ENCODE measurements around the gene APOBEC4.

Gene APOBEC4

DNA sequence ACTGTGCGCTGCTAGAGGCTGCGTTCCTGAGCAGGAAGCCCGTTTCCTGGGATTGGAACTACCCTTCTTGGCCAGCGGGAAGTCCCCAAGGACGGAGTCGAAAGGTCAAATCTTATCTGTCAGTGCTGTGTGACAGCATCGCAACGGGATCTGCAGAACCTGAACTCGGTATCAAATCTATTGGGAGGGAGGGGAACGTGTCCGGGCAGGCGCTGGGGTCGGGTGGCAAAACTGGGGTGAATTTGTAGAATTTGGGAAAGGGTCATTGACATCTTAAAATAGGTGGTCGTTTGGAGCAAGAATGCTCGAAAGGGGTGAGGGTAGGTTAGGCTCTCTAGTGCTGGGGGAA is 16.8 kb downstream of the APOBEC4 start:
- POLR2A ChIA-PET = no interaction called here

GRCh38 chr1:183635606-183636333 is 17.3 kb downstream of the APOBEC4 start, which contains the start of gene ARPC5:
Gene ARPC5 (minus strand): TSS chr1:183635783. CDS start chr1:183635659, 124 bp downstream.
- CTCF ChIA-PET = no interaction called here
- POLR2A ChIA-PET = no interaction called here

More for the DNA sequence above, 16.8 kb downstream of the APOBEC4 start:
- TF ChIP-seq SUZ12 (IDR thresholded peaks at IDR 0.05) = no peak
- TF ChIP-seq TARDBP (IDR thresholded peaks at IDR 0.05) = no peak
- TF ChIP-seq CTBP1 (IDR thresholded peaks at IDR 0.05; ENCODE audit: borderline replicate concordance) = no peak
- no peak for TF ChIP-seq FOXK2 (IDR thresholded peaks at IDR 0.05)
- TF ChIP-seq ELF4 (IDR thresholded peaks at IDR 0.05) = no peak
- TF ChIP-seq BHLHE40 (IDR thresholded peaks at IDR 0.05; ENCODE audit: borderline replicate concordance) = no peak
- no peak for TF ChIP-seq ZNF384 (IDR thresholded peaks at IDR 0.05)
- no peak for TF ChIP-seq SP1 (IDR thresholded peaks at IDR 0.05)
- no peak for TF ChIP-seq L3MBTL2 (conservative IDR thresholded peaks at IDR 0.05)
- TF ChIP-seq ARNT (IDR thresholded peaks at IDR 0.05) = no peak
- TF ChIP-seq HDGF (IDR thresholded peaks at IDR 0.05; ENCODE audit: borderline replicate concordance) = no peak
- no peak for TF ChIP-seq FOXA1 (IDR thresholded peaks at IDR 0.05)
- TF ChIP-seq LEF1 (IDR thresholded peaks at IDR 0.05; ENCODE audit: borderline replicate concordance) = no peak
- TF ChIP-seq FOXM1 (IDR thresholded peaks at IDR 0.05; ENCODE audit: borderline replicate concordance) = no peak
- no peak for DNase-seq (ENCODE audit: extremely low spot score)
- CTCF ChIA-PET = no interaction called here

GRCh38 chr1:183635099-183635605 is 18.0 kb downstream of the APOBEC4 start:
- peak; percentile 48 for DNase-seq (ENCODE audit: extremely low spot score)
- ChIA-PET CTCF (no interaction called here), POLR2A (no interaction called here)
- TF ChIP-seq SP1 (IDR thresholded peaks at IDR 0.05) = no peak

More at GRCh38 chr1:183635606-183636333, 17.3 kb downstream of the APOBEC4 start, which contains the start of gene ARPC5:
- peak; percentile 98 for DNase-seq (ENCODE audit: extremely low spot score)
- no peak for TF ChIP-seq ARNT (IDR thresholded peaks at IDR 0.05)
- TF ChIP-seq ELF4 (IDR thresholded peaks at IDR 0.05) = peak; percentile 45; the same call in 1 of the 2 replicates
- peak; percentile 83 for TF ChIP-seq CTBP1 (IDR thresholded peaks at IDR 0.05; ENCODE audit: borderline replicate concordance)
- TF ChIP-seq L3MBTL2 (conservative IDR thresholded peaks at IDR 0.05) = peak; percentile 59
- no peak for TF ChIP-seq LEF1 (IDR thresholded peaks at IDR 0.05; ENCODE audit: borderline replicate concordance)
- no peak for TF ChIP-seq FOXM1 (IDR thresholded peaks at IDR 0.05; ENCODE audit: borderline replicate concordance)
- TF ChIP-seq TARDBP (IDR thresholded peaks at IDR 0.05) = peak; percentile 99

GRCh38 chr1:183634429-183635065 is 18.6 kb downstream of the APOBEC4 start:
- DNase-seq (ENCODE audit: extremely low spot score) = no peak
- CTCF ChIA-PET = interaction anchor here (0.7 to 1.0 kb wide), 3 partner anchors 183 to 457 kb away, joined by 3 to 8 read pairs (median 3); no protein-coding TSS in a partner anchor
- POLR2A ChIA-PET = no interaction called here
- no peak for TF ChIP-seq FOXK2 (IDR thresholded peaks at IDR 0.05)
- no peak for TF ChIP-seq ZNF384 (IDR thresholded peaks at IDR 0.05)
- no peak for TF ChIP-seq NFRKB (IDR thresholded peaks at IDR 0.05)
- TF ChIP-seq BHLHE40 (IDR thresholded peaks at IDR 0.05; ENCODE audit: borderline replicate concordance) = no peak
- no peak for TF ChIP-seq HDGF (IDR thresholded peaks at IDR 0.05; ENCODE audit: borderline replicate concordance)
- no peak for TF ChIP-seq TARDBP (IDR thresholded peaks at IDR 0.05)
- TF ChIP-seq L3MBTL2 (conservative IDR thresholded peaks at IDR 0.05) = no peak
- TF ChIP-seq CTBP1 (IDR thresholded peaks at IDR 0.05; ENCODE audit: borderline replicate concordance) = no peak
- TF ChIP-seq SP1 (IDR thresholded peaks at IDR 0.05) = no peak
- TF ChIP-seq PKNOX1 (IDR thresholded peaks at IDR 0.05) = no peak
- TF ChIP-seq FOXA1 (IDR thresholded peaks at IDR 0.05) = no peak

GRCh38 chr1:183633676-183634343 is 19.3 kb downstream of the APOBEC4 start:
- peak; percentile 54 for DNase-seq (ENCODE audit: extremely low spot score)
- POLR2A ChIA-PET = no interaction called here
- CTCF ChIA-PET = interaction anchor here (0.7 to 1.1 kb wide), 4 partner anchors 51 to 456 kb away, joined by 3 to 8 read pairs (median 3); no protein-coding TSS in a partner anchor
- TF ChIP-seq ARNT (IDR thresholded peaks at IDR 0.05) (no peak), PKNOX1 (IDR thresholded peaks at IDR 0.05) (peak; percentile 60), ZNF384 (IDR thresholded peaks at IDR 0.05) (no peak), FOXM1 (IDR thresholded peaks at IDR 0.05; ENCODE audit: borderline replicate concordance) (no peak), CTBP1 (IDR thresholded peaks at IDR 0.05; ENCODE audit: borderline replicate concordance) (no peak)

GRCh38 chr1:183632964-183633363 is 20.2 kb downstream of the APOBEC4 start:
- CTCF ChIA-PET = interaction anchor here (1.1 kb wide), 1 partner anchor 52 kb away, joined by 3 read pairs; no protein-coding TSS in a partner anchor
- TF ChIP-seq NFRKB (IDR thresholded peaks at IDR 0.05) = no peak
- no peak for TF ChIP-seq BHLHE40 (IDR thresholded peaks at IDR 0.05; ENCODE audit: borderline replicate concordance)
- no peak for TF ChIP-seq PKNOX1 (IDR thresholded peaks at IDR 0.05)
- no peak for TF ChIP-seq FOXM1 (IDR thresholded peaks at IDR 0.05; ENCODE audit: borderline replicate concordance)
- no peak for TF ChIP-seq TARDBP (IDR thresholded peaks at IDR 0.05)
- peak; percentile 25 for DNase-seq (ENCODE audit: extremely low spot score)
- POLR2A ChIA-PET = no interaction called here
